Mesendoderm (in vitro differentiated cells): Measurements from ENCODE around the gene ATXN2.
"Not testable (repeated sequence)": the region's sequence is repeated elsewhere in the genome, so short reads cannot be mapped to it uniquely, and the experiment has no call there.

Source experiments
- DNase-seq: peaks from one replicate; pipeline ENCODE4 v3.0.0; 2013
- H2AK5ac ChIP-seq: 2 replicates; pipeline ENCODE4 v1.6.1; 2013; ENCODE audit warnings: low read length, inconsistent platforms
- H2BK120ac ChIP-seq: 2 replicates; pipeline ENCODE4 v1.6.1; 2013; ENCODE audit warnings: low read depth, mild to moderate bottlenecking, low read length, moderate library complexity, mixed read lengths
- H2BK15ac ChIP-seq: replicated peaks from 2 replicates; pipeline ENCODE4 v1.6.1; 2013; ENCODE audit warnings: low read depth, mild to moderate bottlenecking, moderate library complexity
- H2BK5ac ChIP-seq: 2 replicates; pipeline ENCODE4 v1.6.1; 2013; ENCODE audit warnings: low read length, inconsistent platforms
- H3K18ac ChIP-seq: 2 replicates; pipeline ENCODE4 v1.6.1; 2013; ENCODE audit warnings: mild to moderate bottlenecking, low read length, mixed read lengths
- H3K23ac ChIP-seq: one replicate; pipeline ENCODE4 v1.6.1; 2013; ENCODE audit warnings: low read length
- H3K27ac ChIP-seq: 2 replicates; pipeline ENCODE4 v1.5.1; 2013; ENCODE audit warnings: low read depth, mild to moderate bottlenecking, inconsistent platforms, low read length, moderate library complexity
- H3K27me3 ChIP-seq: 2 replicates; pipeline ENCODE4 v1.6.1; 2013; ENCODE audit warnings: low read length, control low read depth, mild to moderate bottlenecking, inconsistent platforms; ENCODE audit not compliant: insufficient read depth, poor library complexity
- H3K36me3 ChIP-seq: 2 replicates; pipeline ENCODE4 v1.6.1; 2013; ENCODE audit warnings: low read length, inconsistent platforms; ENCODE audit not compliant: control insufficient read depth, insufficient read depth
- H3K4ac ChIP-seq: one replicate; pipeline ENCODE4 v1.6.1; 2013; ENCODE audit warnings: low read depth, mild to moderate bottlenecking, low read length, moderate library complexity
- H3K4me1 ChIP-seq: 2 replicates; pipeline ENCODE4 v1.6.1; 2013; ENCODE audit warnings: low read depth, low read length, inconsistent platforms; ENCODE audit not compliant: control insufficient read depth
- H3K4me2 ChIP-seq: 2 replicates; pipeline ENCODE4 v1.6.1; 2013; ENCODE audit warnings: low read length
- H3K4me3 ChIP-seq: 2 replicates; pipeline ENCODE4 v1.5.1; 2013; ENCODE audit warnings: mild to moderate bottlenecking, low read length
- H3K56ac ChIP-seq: one replicate; pipeline ENCODE4 v1.6.1; 2013; ENCODE audit warnings: low read length
- H3K79me1 ChIP-seq: 2 replicates; pipeline ENCODE4 v1.6.1; 2013; ENCODE audit warnings: low read length, inconsistent platforms
- H3K79me2 ChIP-seq: 2 replicates; pipeline ENCODE4 v1.6.1; 2013; ENCODE audit warnings: mild to moderate bottlenecking, low read length; ENCODE audit not compliant: control insufficient read depth, insufficient read depth
- H3K9ac ChIP-seq: 2 replicates; pipeline ENCODE4 v1.6.1; 2013; ENCODE audit warnings: low read length, inconsistent platforms
- H4K5ac ChIP-seq: one replicate; pipeline ENCODE4 v1.6.1; 2013; ENCODE audit warnings: low read length
- H4K8ac ChIP-seq: one replicate; pipeline ENCODE4 v1.6.1; 2013; ENCODE audit warnings: low read depth, mild to moderate bottlenecking, control low read depth, low read length, moderate library complexity
- WGBS: extraction: QIAGEN DNeasy Blood & Tissue Kit; methylation state at CpG from one replicate; pipeline ENCODE4 v1.1.7; 2013; ENCODE audit warnings: low lambda C conversion rate, missing lambda C conversion rate; ENCODE audit not compliant: insufficient coverage; ENCODE audit errors: extremely low coverage; 5-methylcytosine and 5-hydroxymethylcytosine counted together

Gene ATXN2

GRCh38 chr12:111560844-111561243 lies 38.3 kb downstream of the ATXN2 start:
- not testable (repeated sequence) for H2BK15ac ChIP-seq, H3K4me3 ChIP-seq, H4K5ac ChIP-seq, H3K4ac ChIP-seq, H3K23ac ChIP-seq, H3K79me1 ChIP-seq, H3K18ac ChIP-seq, H3K27ac ChIP-seq, H4K8ac ChIP-seq, H3K27me3 ChIP-seq, H3K56ac ChIP-seq, H3K4me2 ChIP-seq, H3K4me1 ChIP-seq, H3K9ac ChIP-seq, H2BK5ac ChIP-seq, H3K36me3 ChIP-seq, H2AK5ac ChIP-seq, H2BK120ac ChIP-seq, DNase-seq
- peaks cover 17% of the 10 kb centered on the region for H3K79me2 ChIP-seq
- WGBS, result no CpG with 5 or more reads among the region's 10 CpGs

GRCh38 chr12:111558107-111558376 lies 41.1 kb downstream of the ATXN2 start:
- Histone ChIP-seq H3K4ac (no peak overlapping the region), H4K8ac (no peak overlapping the region), H3K23ac (no peak overlapping the region), H2BK5ac (no peak overlapping the region), H3K9ac (no peak overlapping the region), H3K4me3 (no peak overlapping the region), H3K79me1 (peaks cover 4% of the 10 kb centered on the region), H3K79me2 (peaks cover 11% of the 10 kb centered on the region), H4K5ac (no peak overlapping the region), H2AK5ac (no peak overlapping the region), H3K4me1 (no peaks in the 10 kb centered on the region), H2BK120ac (no peak overlapping the region), H3K4me2 (no peak overlapping the region), H3K27me3 (no peaks in the 10 kb centered on the region), H3K36me3 (no peaks in the 10 kb centered on the region), H3K18ac (no peak overlapping the region), H3K56ac (no peak overlapping the region), H2BK15ac (no peak overlapping the region), H3K27ac (no peak overlapping the region)
- 100% methylated on average over 1 of the region's 3 CpGs for WGBS
- no peak for DNase-seq

GRCh38 chr12:111557271-111558106 lies 41.6 kb downstream of the ATXN2 start:
- Histone ChIP-seq H2BK5ac (no peak overlapping the region), H3K4me3 (no peak overlapping the region), H3K4me2 (no peak overlapping the region), H3K79me2 (peaks cover 11% of the 10 kb centered on the region), H3K23ac (no peak overlapping the region), H3K4me1 (no peaks in the 10 kb centered on the region), H4K8ac (no peak overlapping the region), H3K4ac (no peak overlapping the region), H2AK5ac (no peak overlapping the region), H3K27ac (no peak overlapping the region), H3K79me1 (peaks cover 4% of the 10 kb centered on the region), H3K27me3 (no peaks in the 10 kb centered on the region), H2BK15ac (no peak overlapping the region), H3K56ac (no peak overlapping the region), H3K36me3 (no peaks in the 10 kb centered on the region), H3K9ac (no peak overlapping the region), H4K5ac (no peak overlapping the region), H3K18ac (no peak overlapping the region), H2BK120ac (no peak overlapping the region)
- no peak for DNase-seq
- WGBS, result no CpG with 5 or more reads among the region's 5 CpGs

GRCh38 chr12:111556676-111557075 lies 42.4 kb downstream of the ATXN2 start:
- Histone ChIP-seq H4K8ac (no peak overlapping the region), H4K5ac (no peak overlapping the region), H2BK120ac (no peak overlapping the region), H3K79me2 (peaks cover 10% of the 10 kb centered on the region), H3K79me1 (peaks cover 4% of the 10 kb centered on the region), H3K9ac (no peak overlapping the region), H3K27me3 (no peaks in the 10 kb centered on the region), H3K27ac (no peak overlapping the region), H2BK5ac (no peak overlapping the region), H3K23ac (no peak overlapping the region), H3K4me2 (no peak overlapping the region), H3K4ac (no peak overlapping the region), H3K56ac (no peak overlapping the region), H2BK15ac (no peak overlapping the region), H3K18ac (no peak overlapping the region), H2AK5ac (no peak overlapping the region), H3K4me1 (no peaks in the 10 kb centered on the region), H3K4me3 (no peak overlapping the region), H3K36me3 (no peaks in the 10 kb centered on the region)
- no CpG with 5 or more reads among the region's 6 CpGs for WGBS
- DNase-seq, result no peak

GRCh38 chr12:111555313-111555712 lies 43.8 kb downstream of the ATXN2 start:
- H3K18ac ChIP-seq, H3K23ac ChIP-seq, H3K79me2 ChIP-seq, H2AK5ac ChIP-seq, H2BK120ac ChIP-seq, DNase-seq, H4K8ac ChIP-seq, H3K27me3 ChIP-seq, H3K36me3 ChIP-seq, H3K4me1 ChIP-seq, H3K9ac ChIP-seq, H3K27ac ChIP-seq, H3K79me1 ChIP-seq, H2BK15ac ChIP-seq, H2BK5ac ChIP-seq, H4K5ac ChIP-seq, H3K4me2 ChIP-seq, H3K4ac ChIP-seq, H3K56ac ChIP-seq, H3K4me3 ChIP-seq: not testable (repeated sequence)
- no CpG with 5 or more reads among the region's 3 CpGs for WGBS
